ENCODE measurements around the gene CD4.
A peak's percentile ranks its signal among the peaks of the same experiment; 100 is the strongest.

CD4 gene

DNA sequence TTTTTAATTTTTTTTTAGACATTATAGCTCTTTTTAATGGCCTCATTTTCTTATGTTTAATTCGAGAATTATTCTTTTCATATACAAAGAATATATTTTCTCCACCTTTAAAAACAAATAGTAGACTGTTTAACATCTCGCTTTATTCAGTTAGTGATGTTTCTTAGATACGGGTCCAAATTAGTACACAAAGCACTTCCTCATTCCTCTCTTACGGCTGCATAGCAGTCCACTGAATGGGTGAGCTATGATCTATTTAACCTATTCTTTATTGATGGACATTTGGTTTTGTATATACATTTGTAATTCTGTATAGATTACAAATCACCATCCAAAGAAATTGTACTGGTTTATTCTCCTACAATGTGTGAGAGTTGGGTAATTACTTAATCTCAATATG is 24.0 kb downstream of the CD4 start:
- no peak for DNase-seq (ENCODE audit: low read depth in 2 of 2)

DNA sequence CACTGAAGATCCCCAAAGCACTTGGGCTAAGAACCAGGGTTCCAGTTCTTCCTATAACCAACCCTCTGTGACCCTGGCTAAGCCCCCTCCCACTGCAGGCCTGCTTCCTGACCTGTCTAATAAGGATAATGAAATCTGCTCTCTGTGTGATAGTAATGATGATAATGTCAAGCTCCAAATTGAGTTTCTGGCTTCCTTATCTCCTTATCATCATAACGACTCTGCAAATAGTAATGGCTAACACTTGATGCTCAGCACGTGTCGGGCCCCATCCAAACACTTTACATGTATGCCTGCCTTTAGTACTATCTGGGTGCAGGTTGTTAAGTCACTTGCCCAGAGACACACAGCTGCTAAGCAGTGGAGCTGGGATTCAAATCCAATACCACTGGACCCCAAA is 27.3 kb downstream of the CD4 start:
- DNase-seq (ENCODE audit: low read depth in 2 of 2) = no peak

DNA sequence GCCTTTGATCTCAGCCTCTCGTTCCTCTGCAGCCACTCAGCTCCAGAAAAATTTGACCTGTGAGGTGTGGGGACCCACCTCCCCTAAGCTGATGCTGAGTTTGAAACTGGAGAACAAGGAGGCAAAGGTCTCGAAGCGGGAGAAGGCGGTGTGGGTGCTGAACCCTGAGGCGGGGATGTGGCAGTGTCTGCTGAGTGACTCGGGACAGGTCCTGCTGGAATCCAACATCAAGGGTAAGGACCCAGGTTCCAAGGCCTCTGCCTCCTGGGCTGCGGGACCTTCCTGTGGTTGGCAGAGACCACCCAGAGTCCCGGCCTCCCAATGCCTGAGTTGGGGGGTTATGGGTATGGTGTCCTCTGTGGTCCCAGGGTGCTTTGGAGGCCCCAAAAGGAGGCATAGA is 27.8 kb downstream of the CD4 start:
- DNase-seq (ENCODE audit: low read depth in 2 of 2) = no peak

DNA sequence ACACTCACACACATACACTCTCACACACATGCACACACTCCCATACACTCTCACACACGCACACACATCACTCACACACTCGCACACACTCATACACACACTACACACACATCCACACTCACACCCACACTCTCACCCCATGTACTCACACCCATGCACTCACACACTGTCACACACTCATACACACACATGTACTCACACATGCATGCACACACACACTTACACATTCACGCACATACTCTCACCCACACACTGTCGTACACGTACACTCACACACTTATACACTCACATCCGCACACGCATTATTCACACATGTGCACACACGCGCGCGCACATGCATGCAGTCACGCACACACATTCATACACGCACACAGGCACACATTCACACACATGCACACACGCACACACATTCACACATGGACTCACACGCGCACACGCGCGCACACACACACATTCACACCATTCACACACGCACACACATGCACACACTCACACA is 28.4 kb downstream of the CD4 start:
- no peak for DNase-seq (ENCODE audit: low read depth in 2 of 2)

DNA sequence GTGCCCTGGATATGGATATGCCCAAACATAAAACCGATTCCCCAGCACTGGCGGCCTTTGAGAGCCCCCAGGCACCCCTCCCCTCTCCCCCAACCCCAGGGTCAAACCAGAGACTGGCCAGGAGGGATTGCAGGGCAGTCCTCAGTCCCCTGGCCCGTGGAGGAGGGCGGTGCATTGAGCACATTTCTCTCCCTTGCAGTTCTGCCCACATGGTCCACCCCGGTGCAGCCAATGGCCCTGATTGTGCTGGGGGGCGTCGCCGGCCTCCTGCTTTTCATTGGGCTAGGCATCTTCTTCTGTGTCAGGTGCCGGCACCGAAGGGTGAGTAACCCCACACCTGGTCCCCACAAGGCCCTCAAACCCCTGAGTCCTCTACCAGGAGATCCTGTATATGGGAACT is 28.9 kb downstream of the CD4 start:
- DNase-seq (ENCODE audit: low read depth in 2 of 2) = no peak

DNA sequence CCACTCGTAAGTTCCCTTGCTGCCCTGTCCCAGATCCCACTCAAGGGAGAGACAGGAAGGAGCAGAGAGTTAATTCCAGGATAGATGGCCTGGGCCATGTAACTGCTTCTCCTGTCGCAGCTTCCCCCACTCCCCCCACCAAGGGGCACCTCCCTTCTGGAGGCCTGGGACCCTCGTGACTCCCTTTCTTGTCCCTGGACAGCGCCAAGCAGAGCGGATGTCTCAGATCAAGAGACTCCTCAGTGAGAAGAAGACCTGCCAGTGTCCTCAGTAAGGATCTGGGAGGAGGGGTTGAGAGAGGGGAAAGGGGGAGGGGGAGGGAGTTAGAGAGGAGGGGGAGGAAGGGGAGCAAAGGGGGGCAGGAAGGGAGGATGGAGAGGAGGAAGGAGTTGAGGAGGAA is 29.3 kb downstream of the CD4 start:
- DNase-seq (ENCODE audit: low read depth in 2 of 2) = no peak

DNA sequence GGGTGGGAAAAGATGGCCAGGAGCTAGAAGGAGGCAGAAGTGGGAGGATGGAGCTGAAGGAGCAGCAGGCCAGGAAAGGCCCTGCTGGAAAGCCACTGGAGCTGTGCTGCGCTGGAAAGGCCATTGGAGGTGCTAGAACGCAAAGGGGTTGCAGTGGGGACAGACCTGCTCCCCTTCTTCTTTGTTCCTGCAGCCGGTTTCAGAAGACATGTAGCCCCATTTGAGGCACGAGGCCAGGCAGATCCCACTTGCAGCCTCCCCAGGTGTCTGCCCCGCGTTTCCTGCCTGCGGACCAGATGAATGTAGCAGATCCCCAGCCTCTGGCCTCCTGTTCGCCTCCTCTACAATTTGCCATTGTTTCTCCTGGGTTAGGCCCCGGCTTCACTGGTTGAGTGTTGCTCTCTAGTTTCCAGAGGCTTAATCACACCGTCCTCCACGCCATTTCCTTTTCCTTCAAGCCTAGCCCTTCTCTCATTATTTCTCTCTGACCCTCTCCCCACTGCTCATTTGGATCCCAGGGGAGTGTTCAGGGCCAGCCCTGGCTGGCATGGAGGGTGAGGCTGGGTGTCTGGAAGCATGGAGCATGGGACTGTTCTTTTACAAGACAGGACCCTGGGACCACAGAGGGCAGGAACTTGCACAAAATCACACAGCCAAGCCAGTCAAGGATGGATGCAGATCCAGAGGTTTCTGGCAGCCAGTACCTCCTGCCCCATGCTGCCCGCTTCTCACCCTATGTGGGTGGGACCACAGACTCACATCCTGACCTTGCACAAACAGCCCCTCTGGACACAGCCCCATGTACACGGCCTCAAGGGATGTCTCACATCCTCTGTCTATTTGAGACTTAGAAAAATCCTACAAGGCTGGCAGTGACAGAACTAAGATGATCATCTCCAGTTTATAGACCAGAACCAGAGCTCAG is 30.0 kb downstream of the CD4 start:
- DNase-seq (ENCODE audit: low read depth in 2 of 2) = no peak

DNA sequence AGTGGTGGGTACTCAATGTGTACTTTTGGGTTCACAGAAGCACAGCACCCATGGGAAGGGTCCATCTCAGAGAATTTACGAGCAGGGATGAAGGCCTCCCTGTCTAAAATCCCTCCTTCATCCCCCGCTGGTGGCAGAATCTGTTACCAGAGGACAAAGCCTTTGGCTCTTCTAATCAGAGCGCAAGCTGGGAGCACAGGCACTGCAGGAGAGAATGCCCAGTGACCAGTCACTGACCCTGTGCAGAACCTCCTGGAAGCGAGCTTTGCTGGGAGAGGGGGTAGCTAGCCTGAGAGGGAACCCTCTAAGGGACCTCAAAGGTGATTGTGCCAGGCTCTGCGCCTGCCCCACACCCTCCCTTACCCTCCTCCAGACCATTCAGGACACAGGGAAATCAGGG is 30.8 kb downstream of the CD4 start:
- DNase-seq (ENCODE audit: low read depth in 2 of 2) = no peak

DNA sequence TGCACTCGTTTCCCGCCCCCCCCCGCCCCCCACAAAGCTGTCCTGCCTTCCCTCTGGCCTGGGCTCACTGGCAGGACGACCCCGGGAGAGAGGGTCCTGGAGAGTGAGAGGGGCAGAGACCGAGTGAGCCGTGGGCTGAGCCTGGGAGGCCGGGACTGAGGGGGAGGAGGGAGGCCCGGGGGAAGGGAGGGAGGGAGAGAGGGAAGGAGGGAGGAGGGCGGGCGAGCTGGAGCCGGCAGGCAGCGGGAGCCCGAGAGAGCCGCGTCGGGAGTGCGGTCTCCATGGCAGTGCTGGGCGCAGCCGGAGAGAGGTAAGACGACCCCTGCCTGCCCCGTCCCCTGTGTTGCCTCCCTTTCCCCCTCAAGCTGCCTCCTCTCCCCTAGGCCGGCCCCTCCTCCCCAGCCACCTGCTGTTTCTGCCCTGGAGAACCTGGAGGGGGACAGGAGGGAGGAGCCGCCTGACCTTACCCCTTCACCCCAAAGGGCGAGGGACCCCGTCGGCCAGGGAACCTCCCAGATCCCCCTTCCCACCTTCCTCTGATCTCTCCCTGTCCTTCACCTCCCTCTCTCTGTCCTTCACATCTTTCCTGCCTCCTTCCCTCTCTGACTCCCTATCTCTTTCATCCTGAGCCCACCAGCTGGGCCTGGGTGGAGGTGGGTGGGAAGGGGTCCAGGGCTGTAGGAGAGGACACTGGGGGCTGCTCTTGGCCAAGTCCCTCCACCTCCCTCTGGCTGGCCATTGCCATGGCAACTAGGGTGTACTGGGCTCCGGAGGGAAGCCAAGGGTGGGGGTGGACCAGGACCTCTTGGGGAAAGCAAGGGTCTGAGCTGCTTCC is 32.5 kb downstream of the CD4 start, which contains the start of gene GPR162:
TSS of gene GPR162 (plus strand) at position 231 of the 835 bp plus-strand sequence. CDS start 2,078 bp downstream, outside the sequence.
- DNase-seq (ENCODE audit: low read depth in 2 of 2) = no peak

DNA sequence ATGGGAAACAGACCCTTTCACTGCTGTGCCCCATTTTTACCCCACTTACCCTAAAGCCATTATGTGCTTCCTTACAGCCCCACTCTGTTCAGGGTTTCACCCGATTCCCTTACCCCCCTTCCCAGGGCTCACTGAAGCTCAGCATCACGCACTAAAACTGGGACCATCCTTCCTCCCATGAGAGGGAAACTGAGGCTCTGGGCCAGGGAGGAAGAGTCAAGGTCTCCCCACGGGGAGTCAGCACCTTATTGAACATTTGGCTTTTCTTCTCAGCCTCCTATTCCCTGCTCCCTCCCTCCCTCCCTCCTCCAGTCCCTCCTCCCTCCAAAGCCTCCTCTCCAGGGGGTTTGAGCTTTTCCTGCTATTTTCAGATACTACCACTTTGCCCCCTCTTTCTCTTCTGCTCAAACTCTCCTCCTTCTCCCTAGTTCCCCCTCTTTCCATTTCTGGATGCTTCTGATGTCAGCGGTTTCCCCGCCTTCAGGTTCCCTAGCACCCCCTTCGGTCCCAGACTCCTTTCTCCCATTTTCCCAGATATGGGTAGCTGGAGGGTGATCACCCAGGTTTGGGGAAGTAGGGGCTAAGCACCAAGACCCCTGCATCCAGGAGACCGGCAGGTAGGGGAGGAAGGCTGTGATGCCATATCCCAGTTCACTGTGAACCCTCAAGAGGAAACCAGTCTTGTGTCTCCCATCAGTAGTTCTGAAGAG is 33.3 kb downstream of the CD4 start:
- no peak for DNase-seq (ENCODE audit: low read depth in 2 of 2)

DNA sequence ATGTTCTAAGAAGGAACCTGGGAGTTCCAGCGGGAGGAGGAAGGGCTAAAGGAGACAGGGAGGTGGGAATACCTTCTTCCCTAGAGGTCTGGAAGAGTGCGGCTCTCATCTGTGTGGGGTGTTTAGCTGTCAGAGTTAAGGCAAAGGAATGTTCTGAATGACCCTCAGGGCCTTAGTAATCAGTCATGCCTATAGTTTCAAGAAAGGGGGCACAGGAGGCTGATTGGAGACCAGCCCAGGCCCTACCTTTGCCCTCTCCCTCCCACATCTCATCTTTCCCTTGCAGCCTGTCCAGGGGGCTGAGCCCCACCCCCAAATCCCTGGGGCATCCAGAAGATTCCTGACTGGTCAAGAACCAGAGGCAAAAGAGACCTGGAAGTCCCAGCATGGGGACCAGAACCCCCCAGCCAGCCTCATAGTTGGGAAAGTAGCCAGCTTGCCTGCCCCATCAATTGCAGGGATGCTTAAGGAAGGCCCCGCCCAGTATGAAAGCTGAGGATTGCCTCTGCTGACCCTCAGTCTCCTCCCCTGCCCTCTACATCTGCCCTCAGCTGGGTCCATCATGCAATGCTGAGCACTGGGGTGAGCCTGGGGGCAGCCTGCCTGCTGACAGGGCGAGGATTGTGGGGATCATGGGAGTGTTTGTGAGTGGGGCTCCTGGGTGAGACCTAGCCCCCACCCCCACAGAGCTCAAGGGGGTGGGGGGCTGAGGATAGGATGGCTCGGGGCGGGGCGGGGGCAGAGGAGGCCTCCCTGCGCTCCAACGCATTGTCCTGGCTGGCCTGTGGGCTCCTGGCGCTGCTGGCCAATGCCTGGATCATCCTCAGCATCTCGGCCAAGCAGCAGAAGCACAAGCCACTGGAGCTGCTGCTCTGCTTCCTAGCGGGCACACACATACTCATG is 34.1 kb downstream of the CD4 start:
- DNase-seq (ENCODE audit: low read depth in 2 of 2) = no peak

DNA sequence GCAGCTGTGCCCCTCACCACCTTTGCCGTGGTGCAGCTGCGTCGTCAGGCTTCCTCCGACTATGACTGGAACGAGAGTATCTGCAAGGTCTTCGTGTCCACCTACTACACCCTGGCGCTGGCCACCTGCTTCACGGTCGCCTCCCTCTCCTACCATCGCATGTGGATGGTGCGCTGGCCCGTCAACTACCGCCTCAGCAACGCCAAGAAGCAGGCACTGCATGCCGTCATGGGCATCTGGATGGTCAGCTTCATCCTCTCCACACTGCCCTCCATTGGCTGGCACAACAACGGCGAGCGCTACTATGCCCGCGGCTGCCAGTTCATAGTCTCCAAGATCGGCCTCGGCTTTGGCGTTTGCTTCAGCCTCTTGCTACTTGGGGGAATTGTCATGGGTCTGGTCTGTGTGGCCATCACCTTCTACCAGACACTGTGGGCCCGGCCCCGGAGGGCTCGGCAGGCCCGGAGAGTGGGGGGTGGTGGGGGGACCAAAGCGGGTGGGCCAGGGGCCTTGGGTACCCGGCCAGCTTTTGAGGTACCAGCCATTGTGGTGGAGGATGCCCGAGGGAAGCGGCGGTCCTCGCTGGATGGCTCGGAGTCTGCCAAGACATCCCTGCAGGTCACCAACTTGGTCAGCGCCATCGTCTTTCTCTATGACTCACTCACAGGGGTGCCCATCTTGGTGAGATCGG is 34.9 kb downstream of the CD4 start:
- no peak for DNase-seq (ENCODE audit: low read depth in 2 of 2)

DNA sequence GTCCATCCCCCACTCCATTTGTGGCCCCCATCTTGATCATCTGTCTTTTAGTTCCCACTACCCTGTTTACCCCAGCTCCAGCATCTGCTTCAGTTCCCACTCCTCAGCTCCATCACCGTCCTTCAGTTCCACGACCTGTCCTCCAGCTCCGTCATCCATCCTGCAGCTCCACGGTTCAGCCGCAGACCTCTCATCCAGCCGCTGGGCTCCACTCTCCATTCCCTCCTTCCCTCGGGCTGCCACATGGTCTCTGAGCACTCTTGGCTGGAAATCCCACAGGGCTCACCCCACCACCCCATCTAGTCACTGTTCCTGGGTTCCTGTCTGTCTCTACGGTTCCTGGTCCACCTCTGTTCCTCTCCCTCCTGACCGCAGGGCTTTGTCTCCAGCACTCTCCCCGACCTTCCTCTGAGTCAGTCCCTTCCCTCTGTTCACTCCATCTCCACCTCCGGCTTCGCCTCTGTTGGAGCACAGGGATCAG is 35.6 kb downstream of the CD4 start:
- no peak for DNase-seq (ENCODE audit: low read depth in 2 of 2)

DNA sequence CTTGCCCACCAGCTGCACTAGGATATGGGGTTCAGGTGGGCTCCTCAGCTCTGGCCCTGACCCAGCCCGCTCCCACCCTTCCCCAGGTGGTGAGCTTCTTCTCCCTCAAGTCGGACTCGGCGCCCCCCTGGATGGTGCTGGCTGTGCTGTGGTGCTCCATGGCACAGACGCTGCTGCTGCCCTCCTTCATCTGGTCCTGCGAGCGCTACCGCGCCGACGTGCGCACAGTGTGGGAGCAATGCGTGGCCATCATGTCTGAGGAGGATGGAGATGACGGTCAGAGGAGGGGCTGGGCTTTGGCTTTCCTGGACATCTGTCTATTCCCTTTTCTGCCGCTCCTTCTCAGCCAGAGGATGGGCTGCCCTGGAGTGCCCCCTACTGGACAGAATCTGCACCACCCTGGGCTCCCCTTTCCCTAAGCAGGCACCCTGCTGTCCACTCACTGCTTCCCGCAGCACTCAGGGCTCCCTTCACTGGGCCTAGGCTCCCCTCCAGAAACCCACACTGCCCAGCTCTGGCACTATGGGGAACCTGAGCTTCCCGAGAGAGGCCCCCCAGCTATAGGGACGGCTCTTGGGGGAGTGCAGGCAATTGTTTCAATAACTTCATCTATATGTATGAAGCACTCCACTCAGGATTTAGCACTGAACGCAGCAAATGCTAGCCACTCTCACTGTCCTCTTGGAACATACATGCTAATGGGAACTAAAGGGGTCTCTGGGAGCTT is 36.2 kb downstream of the CD4 start:
- DNase-seq (ENCODE audit: low read depth in 2 of 2) = peak; percentile 40 to 50

DNA sequence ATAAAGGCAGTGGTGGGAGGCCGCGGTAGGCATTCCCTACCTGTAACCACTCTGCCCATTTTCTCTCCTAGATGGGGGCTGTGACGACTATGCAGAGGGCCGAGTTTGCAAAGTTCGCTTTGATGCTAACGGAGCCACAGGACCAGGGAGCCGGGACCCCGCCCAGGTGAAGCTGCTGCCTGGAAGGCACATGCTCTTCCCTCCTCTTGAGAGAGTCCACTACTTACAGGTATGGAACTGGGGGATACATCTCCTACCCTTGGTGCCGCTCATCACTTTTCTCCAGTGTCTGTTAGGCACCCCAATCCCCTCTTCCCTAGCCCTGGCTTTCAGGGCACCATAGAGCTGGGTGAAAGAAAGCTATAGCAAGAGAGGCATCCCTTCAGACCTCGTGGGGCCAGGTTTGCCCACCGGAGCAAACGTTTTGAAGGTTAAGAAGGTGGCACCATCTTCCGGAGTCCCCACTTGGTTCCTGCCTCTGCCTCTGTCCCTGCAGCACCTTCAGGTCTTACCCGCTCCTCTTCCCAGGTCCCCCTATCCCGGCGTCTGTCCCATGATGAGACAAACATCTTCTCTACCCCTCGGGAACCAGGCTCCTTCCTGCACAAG is 36.9 kb downstream of the CD4 start:
- no peak for DNase-seq (ENCODE audit: low read depth in 2 of 2)

DNA sequence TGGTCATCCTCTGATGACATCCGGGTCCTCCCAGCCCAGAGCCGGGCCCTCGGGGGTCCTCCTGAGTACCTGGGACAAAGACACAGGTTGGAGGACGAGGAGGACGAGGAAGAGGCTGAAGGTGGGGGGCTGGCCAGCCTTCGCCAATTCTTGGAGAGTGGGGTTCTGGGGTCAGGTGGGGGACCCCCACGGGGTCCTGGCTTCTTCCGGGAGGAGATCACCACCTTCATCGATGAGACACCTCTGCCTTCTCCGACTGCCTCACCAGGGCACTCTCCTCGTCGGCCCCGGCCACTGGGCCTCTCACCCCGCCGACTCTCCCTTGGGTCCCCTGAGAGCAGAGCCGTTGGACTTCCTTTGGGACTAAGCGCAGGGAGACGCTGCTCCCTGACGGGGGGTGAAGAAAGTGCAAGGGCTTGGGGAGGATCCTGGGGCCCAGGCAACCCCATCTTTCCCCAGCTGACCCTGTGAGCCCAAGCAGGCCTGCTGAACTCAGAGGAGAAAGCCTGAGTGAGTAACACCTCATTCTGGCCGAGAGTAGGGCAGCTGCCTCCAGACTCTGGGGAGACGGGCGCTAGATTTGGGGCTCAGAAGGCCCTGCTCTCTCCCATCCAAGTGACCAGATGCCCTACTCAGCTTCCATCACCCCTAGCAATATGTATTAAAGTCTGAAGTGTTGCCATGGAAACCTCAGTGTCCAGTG is 37.6 kb downstream of the CD4 start:
- DNase-seq (ENCODE audit: low read depth in 2 of 2) = no peak

DNA sequence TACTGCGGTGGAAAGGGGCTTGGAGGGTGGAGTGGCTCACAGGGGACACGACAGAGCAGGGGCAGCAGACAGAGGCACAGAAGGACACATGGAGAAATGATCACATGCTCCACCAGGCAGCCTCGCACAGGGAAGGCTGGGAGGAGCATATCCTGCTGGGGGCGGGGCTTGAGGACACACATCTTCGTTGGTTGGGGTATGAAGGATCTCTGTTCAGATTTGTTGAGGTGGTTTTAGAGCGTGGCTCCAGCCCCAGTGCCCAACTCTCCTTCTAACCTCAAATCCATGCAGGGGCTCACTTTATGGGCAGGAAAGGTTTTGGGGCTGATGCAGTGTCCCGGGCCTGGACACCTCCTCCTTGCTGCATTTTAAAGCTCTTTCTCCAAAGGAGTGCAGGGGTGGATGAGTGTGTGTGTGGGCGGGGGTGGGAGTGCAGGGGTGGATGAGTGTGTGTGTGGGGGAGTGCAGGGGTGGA is 38.1 kb downstream of the CD4 start:
- peak in 1 of 2 donors; percentile 11 for DNase-seq (ENCODE audit: low read depth in 2 of 2)
